NCI-H510A treated with DMSO at 0.1 percent for 48 hours (cell line): ENCODE measurements around the gene GALNT11.
"Not testable (repeated sequence)": the region's sequence is repeated elsewhere in the genome, so short reads cannot be mapped to it uniquely, and the experiment has no call there.

ENCODE experiments used
- DNase-seq: peaks from one replicate; lab custom pipeline; 2025; lab: John Stamatoyannopoulos, UW

The GALNT11 gene

DNA sequence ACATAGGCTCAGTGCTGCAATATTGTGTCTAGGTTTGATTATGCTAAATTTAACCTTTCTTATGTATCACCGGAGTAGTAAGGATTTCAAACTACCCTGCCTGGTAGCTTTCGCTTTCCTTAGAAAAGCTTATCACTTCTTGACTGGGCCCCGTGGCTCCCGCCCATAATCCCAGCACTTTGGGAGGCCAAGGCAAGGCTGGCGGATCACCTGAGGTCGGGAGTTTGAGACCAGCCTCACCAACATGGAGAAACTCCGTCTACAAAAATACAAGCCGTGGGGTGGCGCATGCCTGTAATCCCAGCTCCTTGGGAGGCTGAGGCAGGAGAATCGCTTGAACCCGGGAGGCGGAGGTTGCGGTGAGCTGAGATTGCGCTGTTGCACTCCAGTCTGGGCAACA is 49.9 kb downstream of the GALNT11 start:
- DNase-seq: not testable (repeated sequence)

DNA sequence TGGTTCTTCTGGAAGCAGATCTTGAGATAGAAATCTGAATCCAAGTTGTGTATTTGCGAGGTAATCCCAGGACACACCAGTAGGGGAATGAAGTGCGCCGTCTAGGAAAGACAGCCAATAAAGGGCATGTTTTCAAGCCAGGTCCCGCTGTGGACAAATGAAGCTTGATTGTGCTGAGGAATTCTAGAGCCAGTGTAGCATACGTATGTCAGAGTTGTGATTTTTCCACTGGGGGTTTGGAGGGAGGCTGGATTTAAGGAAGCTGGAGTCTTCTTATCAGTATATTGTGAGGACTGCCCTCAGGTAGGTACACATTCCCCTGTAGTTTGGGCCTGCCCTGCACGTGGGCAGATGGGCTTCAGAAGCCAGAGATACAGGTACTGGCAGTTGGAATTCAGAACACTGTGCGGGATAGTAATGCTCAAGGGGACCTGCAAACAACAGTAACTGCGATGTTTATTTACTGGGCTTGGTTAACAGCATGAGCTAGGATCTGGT is 50.9 kb downstream of the GALNT11 start:
- DNase-seq: peak; percentile 2

DNA sequence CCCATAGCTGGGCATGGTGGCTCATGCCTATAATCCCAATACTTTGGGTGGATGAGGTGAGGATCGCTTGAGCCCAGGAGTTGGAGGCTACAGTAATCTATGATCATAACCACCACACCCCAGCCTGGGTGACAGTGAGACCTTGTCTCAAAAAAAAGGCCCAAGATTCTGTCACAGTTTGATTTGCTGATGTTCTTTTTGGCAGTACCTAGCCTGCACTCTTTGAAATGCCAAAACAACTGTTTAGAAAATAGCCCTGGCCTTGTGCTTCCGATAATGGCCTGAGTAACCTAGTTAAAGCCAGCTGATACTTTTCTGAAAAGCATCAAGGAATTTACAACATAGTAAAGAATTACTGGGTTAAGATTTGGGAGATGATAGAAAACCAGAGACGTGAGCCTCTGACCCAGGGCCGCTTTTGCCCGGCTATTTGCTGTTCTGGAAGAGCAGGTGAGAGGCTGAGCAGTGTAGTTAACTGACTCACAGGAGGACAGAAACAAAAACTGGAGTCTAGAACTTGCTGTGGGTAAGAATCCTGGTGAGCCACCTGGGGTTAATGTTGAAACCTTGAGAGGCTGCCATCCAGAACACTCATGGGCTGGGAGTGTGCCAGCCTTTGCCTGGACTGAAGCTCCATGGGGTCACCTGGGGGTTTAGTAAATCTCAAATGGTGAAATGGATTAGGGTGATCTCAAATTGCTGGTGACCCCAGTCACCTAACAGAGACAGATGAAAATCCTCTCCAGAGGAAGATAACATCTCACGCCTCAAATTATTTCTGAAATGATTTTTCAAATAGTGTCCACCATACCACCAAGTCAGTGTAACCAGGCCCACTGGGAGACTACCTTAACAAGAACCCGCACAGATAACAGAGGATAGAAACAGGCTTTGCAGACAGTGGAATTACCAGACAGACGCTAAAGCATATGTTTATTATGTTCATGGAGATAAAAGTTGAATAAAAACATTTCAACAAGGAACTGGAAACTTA is 51.8 kb downstream of the GALNT11 start:
- DNase-seq: no peak

DNA sequence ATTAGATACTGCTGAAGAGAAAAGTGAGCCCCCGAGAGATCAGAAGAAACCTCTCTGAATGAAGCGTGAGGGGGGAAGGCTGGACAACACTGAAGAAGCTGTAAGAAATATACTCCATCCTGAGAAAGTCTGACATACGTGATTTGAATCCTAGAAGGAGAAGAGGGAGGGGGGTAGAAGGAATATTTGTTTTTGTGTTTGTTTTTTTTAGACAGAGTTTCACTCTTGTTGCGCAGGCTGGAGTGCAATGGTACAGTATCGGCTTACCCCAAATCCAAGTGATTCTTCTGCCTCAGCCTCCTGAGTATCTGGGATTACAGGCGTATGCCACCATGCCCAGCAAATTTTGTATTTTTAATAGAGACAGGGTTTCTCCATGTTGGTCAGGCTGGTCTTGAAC is 52.6 kb downstream of the GALNT11 start:
- DNase-seq: no peak

DNA sequence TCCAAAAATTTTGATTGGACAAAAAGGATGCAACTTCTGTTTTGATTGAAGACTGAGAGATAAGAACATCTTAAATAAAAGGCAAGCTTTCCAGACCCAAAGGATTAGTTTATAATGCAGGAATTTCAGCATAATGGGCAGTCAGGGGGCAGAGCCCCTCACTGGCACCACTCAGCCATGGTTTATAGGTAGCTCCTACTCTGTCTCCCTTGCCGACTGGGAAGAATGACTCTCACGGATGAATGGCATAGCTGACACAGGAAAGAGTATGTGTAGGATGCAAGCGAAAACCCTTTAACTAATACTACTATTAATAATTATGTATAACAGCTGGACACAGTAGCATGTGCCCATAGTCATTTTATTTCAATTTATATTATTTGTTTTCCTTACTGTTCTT is 53.3 kb downstream of the GALNT11 start:
- no peak for DNase-seq

DNA sequence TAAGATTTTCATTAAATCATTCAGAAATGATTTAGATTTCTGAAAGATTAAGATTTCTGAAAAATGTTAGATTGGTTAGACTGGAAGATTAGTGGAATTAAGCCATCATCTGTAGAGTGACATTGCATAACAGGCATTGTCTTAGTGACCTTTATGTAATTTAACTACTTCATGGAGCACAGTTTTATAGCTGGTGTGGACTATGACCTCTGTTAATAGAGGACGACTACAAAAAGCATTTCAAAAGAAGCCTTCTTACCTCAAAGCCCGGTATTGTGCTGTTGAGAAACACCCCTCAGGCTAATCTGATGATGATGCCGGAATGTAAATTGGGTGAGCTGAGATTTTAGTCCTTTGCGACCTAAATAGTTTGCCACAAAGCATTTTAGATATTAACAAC is 55.6 kb downstream of the GALNT11 start:
- DNase-seq: no peak

DNA sequence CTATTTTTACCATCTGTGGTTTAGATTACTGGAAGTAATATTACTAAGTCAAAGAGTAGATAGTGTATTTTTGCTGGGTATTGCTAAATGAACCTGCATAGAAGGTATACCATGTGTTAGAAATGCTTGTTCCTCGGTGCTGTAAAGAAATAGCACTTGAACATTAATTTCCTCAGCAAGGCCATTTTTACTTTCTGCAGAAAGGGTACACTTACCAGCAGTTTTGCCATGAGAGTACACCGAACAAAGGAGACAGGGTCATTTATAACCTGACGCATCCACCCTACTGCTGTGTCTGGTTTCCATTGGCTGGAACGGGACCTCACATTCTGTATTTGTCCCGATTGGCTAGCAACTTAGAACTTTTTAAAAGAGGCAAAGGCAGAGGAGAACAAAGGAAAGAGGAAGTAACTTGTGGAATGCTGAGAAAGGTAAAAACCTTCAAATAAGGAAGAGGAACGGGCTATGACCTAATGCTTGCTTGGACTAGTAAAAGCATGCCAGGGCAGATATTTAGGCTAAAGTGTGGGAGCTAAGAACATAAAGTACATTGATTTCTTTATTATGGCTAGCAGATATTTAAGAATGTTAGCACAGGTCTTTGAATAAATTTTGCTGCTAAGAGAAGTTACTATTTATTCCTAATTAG is 56.7 kb downstream of the GALNT11 start:
- DNase-seq: not testable (repeated sequence)

DNA sequence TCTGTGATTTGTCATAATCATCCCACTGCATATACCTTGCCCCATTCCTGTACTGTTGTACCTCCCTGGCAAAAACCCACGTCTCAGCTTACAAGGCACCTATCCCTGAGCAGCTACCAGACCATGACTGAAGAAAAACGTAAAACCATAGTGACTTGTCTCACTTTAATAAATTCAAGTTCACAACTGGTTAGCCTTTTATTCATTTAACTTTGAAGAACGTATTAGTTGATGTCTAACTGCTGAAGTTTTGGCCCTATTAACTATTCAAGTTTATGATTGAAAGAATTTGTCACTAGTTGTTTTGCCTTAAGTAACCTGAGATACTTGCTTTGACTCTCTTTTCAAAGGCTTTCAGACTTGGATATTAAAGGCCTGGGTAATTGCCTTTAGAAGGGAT is 59.7 kb downstream of the GALNT11 start:
- DNase-seq: no peak

DNA sequence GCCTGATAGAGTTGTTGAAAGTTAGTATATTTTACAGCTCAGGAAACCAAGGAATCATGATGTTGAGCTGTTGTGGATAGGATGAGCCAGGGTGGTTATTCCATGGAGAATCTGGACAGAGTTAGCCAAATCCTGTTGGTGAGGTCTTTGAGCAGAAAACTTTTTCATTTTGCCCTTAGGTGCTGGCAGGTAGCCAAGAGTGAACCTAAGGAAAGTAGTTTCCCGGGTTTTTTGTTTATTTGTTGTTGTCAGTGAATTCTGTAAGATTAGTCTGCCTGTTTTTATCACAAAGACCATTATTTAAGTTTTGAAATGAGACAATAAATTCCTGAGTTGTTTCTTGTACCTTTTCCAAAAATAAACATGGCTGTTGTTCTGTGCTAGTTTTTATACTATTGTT is 61.0 kb downstream of the GALNT11 start:
- DNase-seq: no peak

DNA sequence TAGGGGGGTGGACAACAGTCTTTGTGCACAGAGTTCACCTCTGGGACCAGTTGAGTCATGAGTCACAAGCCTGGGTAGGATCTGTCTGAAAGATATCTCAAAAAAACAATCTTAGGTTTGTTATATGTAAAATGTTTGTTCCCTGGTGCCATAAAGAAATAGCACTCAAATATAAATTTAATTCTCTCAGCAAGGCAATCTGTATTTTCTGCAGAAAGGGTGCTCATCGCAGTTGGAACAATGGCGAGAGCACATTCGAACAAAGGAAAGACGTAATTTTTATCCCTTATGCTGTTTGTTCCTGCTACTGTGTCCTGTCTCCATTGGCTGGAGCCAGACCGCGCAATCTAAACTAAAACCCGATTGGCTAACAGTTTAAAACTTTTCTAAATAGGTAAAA is 63.7 kb downstream of the GALNT11 start:
- no peak for DNase-seq

DNA sequence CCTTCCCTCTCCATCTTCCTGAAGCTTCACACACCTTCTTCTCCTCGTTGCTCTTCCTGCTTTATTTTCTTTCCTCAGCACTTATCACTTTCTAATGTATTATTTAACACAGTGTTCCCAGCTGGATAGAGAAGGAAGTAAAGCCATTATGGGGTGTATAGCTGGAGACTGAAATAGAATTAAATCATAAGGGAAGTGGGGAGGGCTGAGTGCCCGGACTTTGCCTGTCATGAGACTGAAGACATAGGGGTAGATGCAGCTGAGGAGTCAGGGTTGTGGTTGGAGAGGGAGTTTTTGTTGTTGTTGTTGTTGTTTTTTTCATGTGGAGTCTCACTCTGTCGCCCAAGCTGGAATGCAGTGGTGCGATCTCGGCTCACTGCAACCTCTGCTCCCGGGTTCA is 65.3 kb downstream of the GALNT11 start:
- no peak for DNase-seq

DNA sequence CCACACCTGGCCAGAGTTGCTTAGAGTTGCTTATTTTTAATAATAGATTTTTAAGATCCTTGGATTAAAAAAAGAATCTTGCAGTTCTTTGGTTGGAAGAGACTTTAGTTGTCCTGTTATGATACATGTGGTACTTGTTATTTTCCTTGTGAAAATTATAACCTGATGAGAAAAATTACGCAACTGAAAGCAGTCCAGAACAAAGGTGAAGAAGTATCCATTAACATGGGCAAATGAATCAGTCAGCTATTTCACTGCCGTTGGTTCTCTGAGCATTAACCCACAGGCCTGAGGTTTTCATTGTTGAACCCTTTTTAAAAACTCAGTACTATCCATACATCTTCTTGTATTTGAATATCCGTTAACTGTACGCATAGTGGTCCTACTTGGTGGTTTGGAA is 68.2 kb downstream of the GALNT11 start:
- no peak for DNase-seq

DNA sequence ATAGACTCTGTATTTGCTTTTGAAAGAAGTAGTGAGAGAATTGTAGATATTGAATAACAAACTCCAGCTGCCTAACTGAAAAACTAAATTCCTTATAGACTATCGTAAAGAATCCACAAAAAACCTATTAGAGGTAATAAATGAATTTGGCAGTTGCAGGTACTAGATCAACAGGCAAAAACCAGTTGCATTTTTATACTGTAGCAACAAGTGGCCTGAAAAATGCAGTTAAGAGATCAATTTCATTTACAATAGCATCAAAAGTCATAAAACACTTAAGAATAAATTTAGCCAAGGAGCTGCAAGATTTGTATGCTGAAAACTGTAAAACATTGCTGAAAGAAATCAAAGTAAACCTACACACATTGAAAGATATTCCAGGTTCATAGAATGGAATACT is 70.3 kb downstream of the GALNT11 start:
- DNase-seq: no peak

DNA sequence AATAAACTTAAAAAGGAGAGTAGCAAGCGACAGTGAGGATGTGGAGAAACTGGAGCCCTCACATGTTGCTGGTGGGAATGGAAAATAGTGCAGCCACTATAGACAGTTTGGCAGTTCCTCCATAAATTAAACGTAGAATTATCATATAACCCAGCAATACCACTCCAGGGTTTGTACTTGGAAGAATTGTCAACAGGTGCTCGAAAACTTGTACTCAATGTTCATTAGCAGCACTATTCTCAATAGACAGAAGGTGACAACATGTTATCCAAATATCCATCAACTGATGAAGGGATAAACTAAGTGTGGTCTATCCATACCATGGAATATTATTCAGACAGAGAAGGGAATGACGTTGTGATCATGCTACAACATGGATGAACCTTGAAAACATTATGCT is 71.9 kb downstream of the GALNT11 start:
- no peak for DNase-seq

DNA sequence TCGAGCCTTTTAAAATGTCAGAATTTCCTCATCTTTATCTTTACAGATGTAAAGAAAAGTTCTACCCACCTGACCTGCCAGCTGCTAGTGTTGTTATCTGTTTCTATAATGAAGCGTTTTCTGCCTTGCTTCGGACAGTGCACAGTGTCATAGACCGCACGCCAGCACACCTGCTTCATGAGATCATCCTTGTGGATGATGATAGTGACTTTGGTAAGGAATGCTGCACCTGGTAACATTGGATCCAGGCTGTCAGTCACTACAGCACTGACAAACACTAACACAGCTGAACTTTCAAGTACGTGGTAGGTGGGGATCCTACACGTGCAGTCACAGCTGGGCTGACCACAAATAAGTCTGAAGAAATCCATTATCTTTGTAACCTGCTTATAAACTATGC is 77.6 kb downstream of the GALNT11 start:
- DNase-seq: peak; percentile 63

DNA sequence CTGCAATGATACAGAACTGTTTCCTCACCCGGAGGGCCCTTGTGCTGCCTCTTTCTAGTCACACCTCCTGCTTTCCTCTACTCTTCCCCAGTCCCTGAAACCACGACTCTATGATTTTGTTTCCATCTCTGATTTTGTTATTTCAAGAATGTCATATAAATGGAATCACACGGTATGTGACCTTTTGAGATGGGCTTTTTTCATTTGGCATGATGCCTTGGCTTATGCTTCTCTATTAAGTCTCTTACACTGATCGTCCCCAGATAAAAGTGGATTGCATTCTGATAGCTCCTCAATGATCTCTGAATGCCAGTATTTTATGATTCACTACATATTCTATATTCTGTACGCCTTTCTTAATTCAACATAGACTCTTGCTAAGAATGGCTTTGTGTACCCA is 78.2 kb downstream of the GALNT11 start:
- no peak for DNase-seq

DNA sequence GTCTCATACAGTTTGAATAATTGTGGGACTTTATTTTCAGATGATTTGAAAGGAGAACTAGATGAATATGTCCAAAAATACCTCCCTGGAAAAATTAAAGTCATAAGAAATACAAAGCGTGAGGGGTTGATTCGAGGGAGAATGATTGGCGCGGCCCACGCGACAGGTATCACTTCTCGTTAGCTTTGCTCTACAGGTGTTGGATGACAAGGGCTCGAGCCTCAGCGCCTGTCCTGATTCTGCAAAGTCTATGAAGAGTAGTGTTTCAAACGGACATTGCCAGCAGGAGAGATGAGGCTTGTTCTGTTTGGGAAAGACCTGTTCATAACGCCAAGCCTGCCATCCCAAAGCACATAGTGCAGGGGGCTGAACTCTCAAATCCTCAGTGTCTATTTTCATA is 79.7 kb downstream of the GALNT11 start:
- no peak for DNase-seq

DNA sequence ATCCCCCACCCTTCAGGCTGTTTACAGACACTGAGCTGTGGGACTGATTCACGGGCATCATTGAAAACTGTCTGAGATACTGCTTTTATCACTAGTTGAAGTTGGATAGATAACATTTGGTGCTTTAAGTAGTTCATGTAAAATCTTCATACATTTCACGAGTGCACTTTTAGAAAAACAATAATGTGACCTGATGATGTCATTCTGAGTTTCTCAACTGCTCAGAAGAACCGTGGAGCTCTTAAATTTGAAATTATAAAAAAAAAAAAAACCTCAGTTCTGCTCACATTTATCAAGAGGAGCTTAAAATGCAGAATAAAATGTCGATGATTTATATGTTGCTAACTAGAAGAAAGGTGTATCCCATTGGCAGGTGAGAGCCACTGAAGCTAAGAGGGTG is 81.5 kb downstream of the GALNT11 start:
- DNase-seq: no peak

DNA sequence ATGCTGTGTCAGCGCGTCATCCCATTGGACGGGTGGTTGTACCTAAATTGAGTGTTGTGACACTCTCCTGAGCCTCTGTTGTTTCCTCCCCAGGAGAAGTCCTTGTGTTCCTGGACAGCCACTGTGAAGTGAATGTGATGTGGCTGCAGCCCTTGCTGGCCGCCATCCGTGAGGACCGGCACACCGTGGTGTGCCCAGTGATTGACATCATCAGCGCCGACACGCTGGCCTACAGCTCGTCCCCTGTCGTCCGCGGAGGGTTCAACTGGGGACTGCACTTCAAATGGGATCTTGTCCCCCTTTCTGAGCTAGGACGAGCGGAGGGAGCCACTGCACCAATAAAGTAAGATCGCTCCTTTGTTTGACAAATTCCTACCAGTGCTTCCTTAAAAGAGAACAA is 82.5 kb downstream of the GALNT11 start:
- no peak for DNase-seq

DNA sequence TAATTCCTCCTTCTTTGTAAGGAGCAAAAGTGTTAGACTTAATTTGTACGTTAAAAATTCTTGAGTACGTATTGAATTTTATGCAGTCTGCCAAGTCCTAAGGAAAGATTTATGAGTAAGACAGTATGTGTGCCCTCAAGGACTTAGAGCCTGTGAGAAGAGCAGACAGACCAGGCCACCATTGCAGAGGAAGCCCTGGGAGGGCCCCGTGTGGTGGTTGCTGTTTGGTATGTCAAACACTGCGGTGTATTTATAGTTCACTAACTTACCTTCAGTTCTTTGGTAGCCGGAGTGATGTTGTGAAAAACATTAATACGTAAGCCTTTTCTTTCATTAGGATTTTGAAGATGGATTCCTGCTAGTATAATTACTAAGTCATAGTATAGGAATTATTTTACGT is 82.9 kb downstream of the GALNT11 start:
- DNase-seq: no peak

DNA sequence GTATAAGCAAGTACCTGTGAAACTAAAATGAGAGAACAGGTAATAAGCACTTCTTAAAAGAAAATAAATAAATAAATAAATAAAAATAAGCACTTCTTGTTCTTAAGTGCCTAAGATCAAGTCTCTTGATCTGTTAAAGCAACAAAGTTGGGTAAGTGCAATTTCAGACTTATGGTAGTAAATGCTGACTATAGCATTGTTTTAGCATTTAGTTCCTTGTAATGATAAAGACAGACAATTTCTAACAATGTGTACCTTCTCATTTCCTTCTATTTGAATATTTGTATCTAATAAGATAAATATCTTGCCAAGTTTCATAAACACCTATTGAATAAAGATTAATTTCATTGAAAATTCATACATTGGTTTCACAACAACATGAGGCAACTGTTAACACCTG is 87.4 kb downstream of the GALNT11 start:
- DNase-seq: no peak

DNA sequence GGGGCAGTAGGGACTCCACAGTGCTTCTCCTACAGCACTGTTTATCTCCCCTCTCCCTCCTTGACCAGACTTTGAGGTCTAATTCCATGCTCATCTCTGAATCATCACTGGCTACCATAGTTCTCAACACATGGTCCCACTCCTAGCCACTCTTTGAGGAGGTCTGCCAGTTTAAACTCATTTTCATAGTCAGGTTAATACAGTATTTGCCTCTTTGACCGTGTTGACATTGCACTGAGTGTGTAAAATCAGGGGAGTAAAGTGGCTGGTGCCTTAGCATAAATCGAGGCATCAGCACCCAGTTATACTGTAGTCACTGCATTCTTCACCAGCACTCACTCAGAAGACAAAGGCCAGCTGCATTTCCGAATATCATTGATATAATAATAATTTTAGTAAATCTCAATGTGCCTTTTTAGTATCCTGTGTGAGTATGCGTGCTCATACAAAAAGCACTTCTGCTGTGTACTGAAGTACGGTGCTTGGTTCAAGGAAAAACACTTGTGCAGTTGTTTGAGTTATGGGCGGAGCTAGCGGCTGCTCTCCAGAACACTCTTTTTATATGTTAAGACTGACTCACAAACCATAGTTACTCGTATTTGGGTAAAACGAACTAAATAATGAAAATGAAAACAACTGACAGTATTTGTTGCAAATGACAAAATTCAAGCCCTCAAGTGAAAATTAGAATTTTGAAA is 89.7 kb downstream of the GALNT11 start:
- peak; percentile 28 for DNase-seq

DNA sequence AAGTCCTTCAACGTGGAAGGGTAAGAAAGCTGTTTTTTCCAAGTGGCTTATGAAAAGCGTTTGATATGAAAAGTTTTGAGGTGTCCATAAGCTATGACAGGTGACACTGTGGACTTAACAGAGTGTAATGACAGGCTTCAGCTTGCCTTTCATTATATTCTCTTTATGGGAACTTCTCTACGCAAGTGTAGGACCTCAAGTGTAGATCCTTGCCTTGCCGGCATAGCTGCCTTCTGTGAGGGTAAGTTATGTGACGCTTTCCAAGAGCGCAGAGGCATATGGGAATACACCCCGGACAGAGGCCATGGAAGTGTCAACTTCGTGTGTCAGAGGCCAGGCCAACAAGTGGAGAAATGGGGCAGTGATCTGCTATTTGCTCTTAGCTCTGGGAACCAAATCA is 91.9 kb downstream of the GALNT11 start:
- DNase-seq: no peak
